Measurements from ENCODE around the gene NDUFC2. TPM values are rescaled to one million over a fixed set of nuclear protein-coding genes. Genes with fewer than 3 reads are reported as not detected.

The NDUFC2 gene
- total RNA-seq, 1 donor from 2014 or later = 175 TPM

GRCh38 chr11:78023426-78023825, 56.2 kb downstream of the NDUFC2 start:
- DNase-seq (ENCODE audit: low spot score) = no peak
- H3K4me3 Mint-ChIP-seq (ENCODE audit: unreplicated experiment) = no peak overlapping the region
- TF ChIP-seq, protein P1, sequence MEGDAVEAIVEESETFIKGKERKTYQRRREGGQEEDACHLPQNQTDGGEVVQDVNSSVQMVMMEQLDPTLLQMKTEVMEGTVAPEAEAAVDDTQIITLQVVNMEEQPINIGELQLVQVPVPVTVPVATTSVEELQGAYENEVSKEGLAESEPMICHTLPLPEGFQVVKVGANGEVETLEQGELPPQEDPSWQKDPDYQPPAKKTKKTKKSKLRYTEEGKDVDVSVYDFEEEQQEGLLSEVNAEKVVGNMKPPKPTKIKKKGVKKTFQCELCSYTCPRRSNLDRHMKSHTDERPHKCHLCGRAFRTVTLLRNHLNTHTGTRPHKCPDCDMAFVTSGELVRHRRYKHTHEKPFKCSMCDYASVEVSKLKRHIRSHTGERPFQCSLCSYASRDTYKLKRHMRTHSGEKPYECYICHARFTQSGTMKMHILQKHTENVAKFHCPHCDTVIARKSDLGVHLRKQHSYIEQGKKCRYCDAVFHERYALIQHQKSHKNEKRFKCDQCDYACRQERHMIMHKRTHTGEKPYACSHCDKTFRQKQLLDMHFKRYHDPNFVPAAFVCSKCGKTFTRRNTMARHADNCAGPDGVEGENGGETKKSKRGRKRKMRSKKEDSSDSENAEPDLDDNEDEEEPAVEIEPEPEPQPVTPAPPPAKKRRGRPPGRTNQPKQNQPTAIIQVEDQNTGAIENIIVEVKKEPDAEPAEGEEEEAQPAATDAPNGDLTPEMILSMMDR (IDR thresholded peaks at IDR 0.05) = no peak
- H3K4me1 Mint-ChIP-seq (ENCODE audit: low read depth) = peaks cover 16% of the 10 kb centered on the region
- H3K27me3 Mint-ChIP-seq (ENCODE audit: low read depth) = peaks cover 2% of the 10 kb centered on the region
- H3K9me3 Mint-ChIP-seq (ENCODE audit: low read depth) = no peaks in the 10 kb centered on the region
- no peak overlapping the region for H3K27ac Mint-ChIP-seq (ENCODE audit: unreplicated experiment)
- no peaks in the 10 kb centered on the region for H3K36me3 Mint-ChIP-seq (ENCODE audit: low read depth)

GRCh38 chr11:78022397-78023396, 57.0 kb downstream of the NDUFC2 start, which contains the start of gene KCTD14:
TSS of gene KCTD14 (minus strand) at chr11:78023276. CDS start at chr11:78023249, 27 bp downstream.
- H3K4me1 Mint-ChIP-seq (ENCODE audit: low read depth) = peaks cover 16% of the 10 kb centered on the region
- no peaks in the 10 kb centered on the region for H3K36me3 Mint-ChIP-seq (ENCODE audit: low read depth)
- no peaks in the 10 kb centered on the region for H3K9me3 Mint-ChIP-seq (ENCODE audit: low read depth)
- TF ChIP-seq, protein P1 (IDR thresholded peaks at IDR 0.05) = no peak
- H3K4me3 Mint-ChIP-seq (ENCODE audit: unreplicated experiment) = peak within 1 kb of the TSS; percentile 62
- DNase-seq (ENCODE audit: low spot score) = no peak
- H3K27me3 Mint-ChIP-seq (ENCODE audit: low read depth) = peaks cover 2% of the 10 kb centered on the region
- H3K27ac Mint-ChIP-seq (ENCODE audit: unreplicated experiment) = no peak within 1 kb of the TSS

DNA sequence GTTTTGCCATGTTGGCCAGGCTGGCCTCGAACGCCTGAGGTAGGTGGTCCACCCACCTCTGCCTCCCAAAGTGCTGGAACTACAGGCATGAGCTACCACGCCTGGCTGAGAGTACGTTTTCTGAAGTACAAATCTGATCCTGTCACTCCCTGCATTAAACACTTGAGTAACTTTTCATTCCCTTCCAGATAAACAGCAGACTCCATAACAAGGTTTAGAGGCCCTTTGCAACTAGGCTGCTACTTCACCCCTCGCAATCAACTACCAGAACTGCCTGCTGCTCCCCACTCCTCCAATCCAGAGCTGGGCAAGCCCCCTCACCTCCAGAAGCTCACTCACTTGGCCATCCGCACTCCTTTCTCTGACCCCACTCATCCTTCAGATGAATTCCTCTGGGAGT, 58.1 kb downstream of the NDUFC2 start:
- Mint-ChIP-seq H3K27me3 (ENCODE audit: low read depth) (peaks cover 2% of the 10 kb centered on the region), H3K36me3 (ENCODE audit: low read depth) (no peaks in the 10 kb centered on the region), H3K4me3 (ENCODE audit: unreplicated experiment) (no peak overlapping the region), H3K4me1 (ENCODE audit: low read depth) (peaks cover 16% of the 10 kb centered on the region), H3K9me3 (ENCODE audit: low read depth) (no peaks in the 10 kb centered on the region), H3K27ac (ENCODE audit: unreplicated experiment) (no peak overlapping the region)
- TF ChIP-seq, protein P1 (IDR thresholded peaks at IDR 0.05) = no peak
- no peak for DNase-seq (ENCODE audit: low spot score)

- H3K36me3 Mint-ChIP-seq (ENCODE audit: low read depth) = no peaks in the 10 kb centered on the region
- H3K4me1 Mint-ChIP-seq (ENCODE audit: low read depth) = peaks cover 16% of the 10 kb centered on the region
- H3K27me3 Mint-ChIP-seq (ENCODE audit: low read depth) = peaks cover 2% of the 10 kb centered on the region
- peak overlapping the region; percentile 19 for H3K27ac Mint-ChIP-seq (ENCODE audit: unreplicated experiment)
- DNase-seq (ENCODE audit: low spot score) = no peak
- no peaks in the 10 kb centered on the region for H3K9me3 Mint-ChIP-seq (ENCODE audit: low read depth)
- H3K4me3 Mint-ChIP-seq (ENCODE audit: unreplicated experiment) = no peak overlapping the region
- TF ChIP-seq, protein P1 (IDR thresholded peaks at IDR 0.05) = no peak
Observed at GRCh38 chr11:78020246-78020645, 59.4 kb downstream of the NDUFC2 start.

- Mint-ChIP-seq H3K27me3 (ENCODE audit: low read depth) (peaks cover 2% of the 10 kb centered on the region), H3K4me1 (ENCODE audit: low read depth) (peaks cover 16% of the 10 kb centered on the region), H3K4me3 (ENCODE audit: unreplicated experiment) (no peak overlapping the region), H3K9me3 (ENCODE audit: low read depth) (no peaks in the 10 kb centered on the region), H3K27ac (ENCODE audit: unreplicated experiment) (peak overlapping the region; percentile 19), H3K36me3 (ENCODE audit: low read depth) (no peaks in the 10 kb centered on the region)
- no peak for DNase-seq (ENCODE audit: low spot score)
- TF ChIP-seq, protein P1 (IDR thresholded peaks at IDR 0.05) = no peak
Observed at GRCh38 chr11:78019808-78020207, 59.9 kb downstream of the NDUFC2 start.

Other genes starting within 250 kb of the NDUFC2 start
- gene INTS4, start 85.2 kb downstream of the NDUFC2 start, total RNA-seq = 26.9 to 34.1 TPM (median 27.8 TPM) in 3 replicates
- 0.36 to 0.48 TPM (median 0.47 TPM) in 3 replicates for gene KCTD14, start 56.6 kb downstream of the NDUFC2 start, total RNA-seq
- not detected in 3 replicates for gene THRSP, start 16.0 kb downstream of the NDUFC2 start, total RNA-seq
- gene ALG8, start 59.8 kb upstream of the NDUFC2 start, total RNA-seq = 28.7 to 48.5 TPM (median 30.1 TPM) in 3 replicates
- gene KCTD21, start 108.8 kb upstream of the NDUFC2 start, total RNA-seq = 12.6 to 15.2 TPM (median 14.7 TPM) in 3 replicates
- 14.0 to 14.5 TPM (median 14.0 TPM) in 3 replicates for gene USP35, start 109.1 kb upstream of the NDUFC2 start, total RNA-seq

Measured in chondrocyte (in vitro differentiated cells).